ENCODE results near the gene ERC1. TPM values are rescaled to one million over a fixed set of nuclear protein-coding genes. Genes with fewer than 3 reads are reported as not detected.

ERC1 gene
- total and polyA plus RNA-seq, 2 donors (not counting 3 experiments of a cell fraction or from before 2014, with no cell fraction given): 11.7 to 66.1 TPM

DNA sequence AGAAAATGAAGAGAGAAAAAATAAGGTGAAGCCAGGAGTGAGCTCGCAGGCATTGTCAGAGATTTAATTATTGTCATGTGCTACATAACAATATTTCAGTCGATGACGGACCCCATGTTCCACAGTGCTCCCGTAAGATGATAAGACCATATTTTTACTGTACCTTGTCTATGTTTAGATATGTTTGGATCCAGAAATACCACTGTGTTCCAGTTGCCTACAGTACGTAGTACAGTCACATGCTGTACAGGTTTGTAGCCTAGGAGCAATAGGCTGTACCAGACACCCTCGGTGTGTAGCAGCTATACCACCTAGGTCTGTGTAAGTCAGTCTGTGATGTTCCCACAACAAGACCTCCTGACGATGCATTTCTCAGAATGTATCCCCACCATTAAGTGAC, 465.9 kb downstream of the ERC1 start:
- no peak overlapping the region for H3K4me2 ChIP-seq (ENCODE audit: insufficient read depth, low read length)
- no peaks in the 10 kb centered on the region for H3K9me1 ChIP-seq (replicated peaks; ENCODE audit: control insufficient read depth, extremely low read depth, insufficient read depth, low read length)
- no TSS peak for BruUV-seq (replicated peaks)
- H3K79me2 ChIP-seq (ENCODE audit: control insufficient read depth, insufficient read depth, low read length): no peaks in the 10 kb centered on the region
- H3K9ac ChIP-seq (replicated peaks; ENCODE audit: extremely low read depth, insufficient read depth, low read length): no peak overlapping the region
- DNase-seq (ENCODE audit: low read depth, low spot score) (no peak), FAIRE-seq (no peak)
- no peak overlapping the region for H3K4me3 ChIP-seq (replicated peaks in 1 of 3; ENCODE audit: insufficient read depth in 1 of 3, low read depth in 1 of 3, low read length in 3 of 3)
- H3K4me1 ChIP-seq (ENCODE audit: control insufficient read depth, extremely low read depth, insufficient read depth, low read length): no peaks in the 10 kb centered on the region
- intact Hi-C loops (cut with micrococcal nuclease): no loop called here
- no peaks in the 10 kb centered on the region for H3K27me3 ChIP-seq (ENCODE audit: control insufficient read depth in 2 of 2, insufficient read depth in 2 of 2, low read length in 2 of 2)
- no peak overlapping the region for H2AFZ ChIP-seq (ENCODE audit: low read depth, low read length)
- dilution Hi-C loops (cut with MboI; ENCODE audit: extremely low pct_ligation_motif_present, low sequenced_read_pairs): no loop called here
- CTCF ChIA-PET: no interaction called here
- H3K27ac ChIP-seq (ENCODE audit: insufficient read depth, low read depth, low read length): no peak overlapping the region
- TF ChIP-seq, protein P1, sequence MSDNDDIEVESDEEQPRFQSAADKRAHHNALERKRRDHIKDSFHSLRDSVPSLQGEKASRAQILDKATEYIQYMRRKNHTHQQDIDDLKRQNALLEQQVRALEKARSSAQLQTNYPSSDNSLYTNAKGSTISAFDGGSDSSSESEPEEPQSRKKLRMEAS (IDR thresholded peaks at IDR 0.05; ENCODE audit: insufficient read depth, insufficient read length): no peak
- TF ChIP-seq POLR2AphosphoS5 (IDR thresholded peaks at IDR 0.05; ENCODE audit: insufficient read depth, low read depth, low read length): no peak
- TF ChIP-seq GATA2 (IDR thresholded peaks at IDR 0.05; ENCODE audit: insufficient read depth, insufficient read length, low read depth, low read length): no peak
- no peak for TF ChIP-seq POLR2A (IDR thresholded peaks at IDR 0.05; ENCODE audit: low read depth, low read length)
- TF ChIP-seq JUN (IDR thresholded peaks at IDR 0.05; ENCODE audit: borderline replicate concordance, insufficient read depth, insufficient read length, low read depth): no peak
- TF ChIP-seq, protein P2, sequence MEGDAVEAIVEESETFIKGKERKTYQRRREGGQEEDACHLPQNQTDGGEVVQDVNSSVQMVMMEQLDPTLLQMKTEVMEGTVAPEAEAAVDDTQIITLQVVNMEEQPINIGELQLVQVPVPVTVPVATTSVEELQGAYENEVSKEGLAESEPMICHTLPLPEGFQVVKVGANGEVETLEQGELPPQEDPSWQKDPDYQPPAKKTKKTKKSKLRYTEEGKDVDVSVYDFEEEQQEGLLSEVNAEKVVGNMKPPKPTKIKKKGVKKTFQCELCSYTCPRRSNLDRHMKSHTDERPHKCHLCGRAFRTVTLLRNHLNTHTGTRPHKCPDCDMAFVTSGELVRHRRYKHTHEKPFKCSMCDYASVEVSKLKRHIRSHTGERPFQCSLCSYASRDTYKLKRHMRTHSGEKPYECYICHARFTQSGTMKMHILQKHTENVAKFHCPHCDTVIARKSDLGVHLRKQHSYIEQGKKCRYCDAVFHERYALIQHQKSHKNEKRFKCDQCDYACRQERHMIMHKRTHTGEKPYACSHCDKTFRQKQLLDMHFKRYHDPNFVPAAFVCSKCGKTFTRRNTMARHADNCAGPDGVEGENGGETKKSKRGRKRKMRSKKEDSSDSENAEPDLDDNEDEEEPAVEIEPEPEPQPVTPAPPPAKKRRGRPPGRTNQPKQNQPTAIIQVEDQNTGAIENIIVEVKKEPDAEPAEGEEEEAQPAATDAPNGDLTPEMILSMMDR (IDR thresholded peaks at IDR 0.05; ENCODE audit: extremely low read depth in 1 of 2, insufficient read depth in 1 of 2, low read depth in 1 of 2, low read length in 2 of 2): no peak
- TF ChIP-seq EZH2 (IDR thresholded peaks at IDR 0.05; ENCODE audit: borderline replicate concordance, low read depth, low read length, severe bottlenecking): no peak
- no peak for TF ChIP-seq FOS (IDR thresholded peaks at IDR 0.05; ENCODE audit: borderline replicate concordance, insufficient read depth, low read length)
- no peak for TF ChIP-seq MYC (IDR thresholded peaks at IDR 0.05; ENCODE audit: low read depth, low read length)
- H3K9me3 ChIP-seq (replicated peaks; ENCODE audit: control insufficient read depth, insufficient read depth, low read length): no peaks in the 10 kb centered on the region
- no peaks in the 10 kb centered on the region for H3K36me3 ChIP-seq (ENCODE audit: control insufficient read depth in 2 of 2, extremely low read depth in 1 of 2, insufficient read depth in 2 of 2, low read length in 2 of 2)
- no peaks in the 10 kb centered on the region for H4K20me1 ChIP-seq (replicated peaks; ENCODE audit: control insufficient read depth, extremely low read depth, insufficient read depth, low read length)
- POLR2A ChIA-PET: no interaction called here
